GM12872 (cell line): ENCODE results near the gene EFCAB14.

Experiments used
- TF ChIP-seq, protein P1 (sequence below): IDR thresholded peaks from 3 replicates; pipeline ENCODE4 v1.5.1; 2011; ENCODE audit warnings: low read depth, mild to moderate bottlenecking, low read length, moderate library complexity; ENCODE audit not compliant: insufficient read depth

EFCAB14 gene

DNA sequence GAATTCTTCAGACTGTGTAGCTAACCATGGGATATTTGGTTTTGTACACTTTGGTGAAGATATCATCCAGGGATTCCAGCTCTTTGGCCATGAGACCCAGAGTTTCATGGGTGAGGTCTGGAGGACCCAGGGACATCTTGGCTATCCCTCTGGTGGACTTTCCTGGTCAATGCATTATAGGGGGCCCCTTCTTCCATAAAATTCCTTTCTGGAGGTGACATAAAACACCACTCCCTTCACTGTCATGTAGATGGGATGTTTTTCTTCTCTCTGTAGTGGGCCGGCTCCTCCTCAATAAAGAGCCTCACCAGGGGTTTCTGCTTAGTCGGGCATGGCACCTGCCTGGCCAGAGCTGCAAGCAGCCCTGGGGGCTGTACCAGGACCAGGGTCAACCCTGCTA lies 52.9 kb downstream of the EFCAB14 start:
- TF ChIP-seq, protein P1, sequence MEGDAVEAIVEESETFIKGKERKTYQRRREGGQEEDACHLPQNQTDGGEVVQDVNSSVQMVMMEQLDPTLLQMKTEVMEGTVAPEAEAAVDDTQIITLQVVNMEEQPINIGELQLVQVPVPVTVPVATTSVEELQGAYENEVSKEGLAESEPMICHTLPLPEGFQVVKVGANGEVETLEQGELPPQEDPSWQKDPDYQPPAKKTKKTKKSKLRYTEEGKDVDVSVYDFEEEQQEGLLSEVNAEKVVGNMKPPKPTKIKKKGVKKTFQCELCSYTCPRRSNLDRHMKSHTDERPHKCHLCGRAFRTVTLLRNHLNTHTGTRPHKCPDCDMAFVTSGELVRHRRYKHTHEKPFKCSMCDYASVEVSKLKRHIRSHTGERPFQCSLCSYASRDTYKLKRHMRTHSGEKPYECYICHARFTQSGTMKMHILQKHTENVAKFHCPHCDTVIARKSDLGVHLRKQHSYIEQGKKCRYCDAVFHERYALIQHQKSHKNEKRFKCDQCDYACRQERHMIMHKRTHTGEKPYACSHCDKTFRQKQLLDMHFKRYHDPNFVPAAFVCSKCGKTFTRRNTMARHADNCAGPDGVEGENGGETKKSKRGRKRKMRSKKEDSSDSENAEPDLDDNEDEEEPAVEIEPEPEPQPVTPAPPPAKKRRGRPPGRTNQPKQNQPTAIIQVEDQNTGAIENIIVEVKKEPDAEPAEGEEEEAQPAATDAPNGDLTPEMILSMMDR: no peak

DNA sequence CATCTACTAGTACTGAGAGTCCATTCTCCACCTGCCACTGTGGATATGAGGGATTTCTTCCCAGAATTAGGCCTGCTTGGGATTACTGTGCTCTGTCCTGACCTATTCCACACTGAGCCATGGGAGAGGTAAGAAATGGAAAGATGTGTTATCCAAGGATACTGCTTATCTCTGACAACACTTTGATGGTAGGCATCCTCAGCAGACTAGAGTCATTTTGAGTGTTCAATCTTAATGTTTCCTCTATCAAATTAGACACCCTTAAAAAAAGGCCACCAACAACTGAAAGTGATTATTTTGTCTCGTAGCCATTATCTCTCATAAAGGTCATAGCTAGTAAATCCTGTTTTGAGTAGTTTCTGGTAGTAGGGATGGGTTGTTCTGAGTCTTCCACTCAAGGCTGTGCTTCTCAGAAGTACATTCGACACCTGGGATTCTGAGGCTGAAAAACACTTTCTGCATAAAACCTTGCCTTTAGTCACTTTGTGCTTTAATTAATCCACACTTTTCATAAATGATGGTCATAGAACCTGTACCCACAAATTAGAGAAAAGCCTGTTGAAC lies 59.5 kb downstream of the EFCAB14 start:
- TF ChIP-seq, protein P1: no peak

DNA sequence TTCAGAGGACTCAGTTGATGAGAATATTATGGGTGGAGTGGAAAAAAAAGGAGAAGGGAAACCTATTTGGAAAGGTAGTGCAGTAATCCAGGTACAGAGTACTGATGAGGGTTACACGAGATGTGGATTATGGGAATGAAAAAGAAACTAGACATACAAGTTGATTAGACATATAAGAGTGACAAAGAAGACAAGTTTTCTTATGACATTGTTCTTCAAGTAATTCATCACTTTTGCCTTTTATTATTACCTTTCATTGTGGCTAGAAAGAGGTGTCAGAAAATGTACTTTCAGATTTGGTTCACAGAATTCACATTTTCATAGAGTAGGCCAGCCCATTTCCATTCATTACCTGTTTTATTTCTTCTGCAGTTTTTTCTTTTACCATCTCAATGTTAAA lies 61.1 kb downstream of the EFCAB14 start:
- TF ChIP-seq, protein P1: no peak

DNA sequence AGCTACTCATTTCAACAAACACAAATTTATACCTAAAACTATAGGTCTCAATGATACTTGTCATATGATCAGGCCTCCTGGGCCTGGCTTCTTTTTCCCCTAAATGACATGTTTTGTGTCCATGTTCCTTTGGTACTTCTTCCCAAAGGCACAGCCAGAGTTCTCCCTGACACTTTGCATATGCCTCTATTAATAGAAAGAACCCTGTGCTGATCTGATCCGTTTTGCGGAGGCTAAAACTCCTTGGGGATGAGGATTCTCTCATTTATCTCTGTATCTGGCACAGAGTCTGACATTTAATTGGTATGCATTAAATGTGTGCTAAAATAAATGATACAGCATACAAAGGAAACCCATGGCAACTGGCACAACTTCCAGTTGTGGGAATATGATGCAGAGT lies 62.3 kb downstream of the EFCAB14 start:
- TF ChIP-seq, protein P1: no peak

DNA sequence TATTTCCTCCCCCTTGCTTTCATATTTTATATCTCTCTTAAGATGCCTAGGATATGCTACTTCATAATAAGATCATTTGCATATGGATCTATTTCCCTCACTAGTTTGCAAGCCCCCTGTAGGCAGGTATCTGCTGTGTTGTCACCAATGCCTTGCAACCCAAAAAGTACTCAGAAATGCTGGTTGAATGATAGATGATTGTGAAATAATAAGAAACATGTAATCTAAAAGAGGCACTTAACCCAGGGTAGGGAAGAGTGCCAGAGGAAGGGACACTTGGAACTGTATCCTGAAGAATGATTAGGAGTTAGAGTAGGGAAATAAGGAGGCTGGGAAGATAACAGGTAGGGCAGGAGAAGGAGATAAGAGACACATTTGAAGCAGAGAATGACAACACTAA lies 63.1 kb downstream of the EFCAB14 start:
- TF ChIP-seq, protein P1: no peak

DNA sequence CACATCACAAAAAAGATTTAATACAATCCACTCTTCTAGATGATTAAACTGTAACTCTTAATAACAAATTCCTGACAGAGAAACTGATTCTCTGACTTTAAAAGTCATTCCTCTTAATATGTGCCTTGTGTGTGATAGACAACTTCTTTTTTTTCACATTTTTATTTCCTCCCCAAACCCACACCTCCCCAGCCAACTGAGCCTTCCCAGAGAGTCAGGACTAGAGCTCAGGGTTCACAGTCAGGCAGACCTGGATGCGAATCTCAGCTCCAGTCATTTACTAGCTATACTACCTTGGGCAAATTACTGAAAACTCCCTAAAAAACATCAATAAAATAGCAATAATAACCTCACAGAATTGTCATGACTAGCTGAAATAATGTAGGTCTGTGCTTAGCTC lies 64.9 kb downstream of the EFCAB14 start:
- TF ChIP-seq, protein P1: no peak

DNA sequence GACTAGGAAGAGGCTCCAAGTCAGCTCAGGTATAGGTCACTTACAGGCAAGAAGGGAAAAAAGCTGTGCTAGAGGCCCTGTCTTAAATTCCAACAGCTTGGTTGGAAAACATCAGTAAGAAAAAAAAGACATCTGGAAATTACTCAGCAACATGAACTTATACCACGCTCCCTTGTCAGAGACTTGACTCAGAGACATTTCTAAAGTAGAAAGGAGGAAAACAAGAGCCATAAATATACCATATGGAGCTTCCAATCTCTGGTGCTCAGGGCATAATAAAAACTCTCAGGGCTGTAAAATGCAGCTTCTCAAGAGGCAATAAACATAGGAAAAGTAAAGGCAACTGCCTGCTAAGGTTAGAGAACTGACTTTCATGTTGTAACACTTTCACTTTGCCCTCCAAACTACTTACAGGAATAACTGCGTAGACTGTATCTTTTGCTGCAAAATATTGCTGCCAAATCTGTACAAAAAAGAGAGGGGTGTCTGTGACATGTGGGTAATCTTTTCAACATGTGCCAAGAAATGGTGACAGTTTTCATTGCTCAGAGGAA lies 65.4 kb downstream of the EFCAB14 start:
- TF ChIP-seq, protein P1: no peak
